Mammary microvascular endothelial cell (primary cell): ENCODE results near the gene XRCC5. TPM values are rescaled to one million over a fixed set of nuclear protein-coding genes. Genes with fewer than 3 reads are reported as not detected.

Experiments used
- total RNA-seq: library from RNA; depleted of rRNA; stranded (reverse); fragments of >200 nt; gene quantifications from 2 replicates; pipeline ENCODE4 v1.2.3, GENCODE V29; 2015

Gene XRCC5
- total RNA-seq, result 203 and 209 TPM in 2 replicates

DNA sequence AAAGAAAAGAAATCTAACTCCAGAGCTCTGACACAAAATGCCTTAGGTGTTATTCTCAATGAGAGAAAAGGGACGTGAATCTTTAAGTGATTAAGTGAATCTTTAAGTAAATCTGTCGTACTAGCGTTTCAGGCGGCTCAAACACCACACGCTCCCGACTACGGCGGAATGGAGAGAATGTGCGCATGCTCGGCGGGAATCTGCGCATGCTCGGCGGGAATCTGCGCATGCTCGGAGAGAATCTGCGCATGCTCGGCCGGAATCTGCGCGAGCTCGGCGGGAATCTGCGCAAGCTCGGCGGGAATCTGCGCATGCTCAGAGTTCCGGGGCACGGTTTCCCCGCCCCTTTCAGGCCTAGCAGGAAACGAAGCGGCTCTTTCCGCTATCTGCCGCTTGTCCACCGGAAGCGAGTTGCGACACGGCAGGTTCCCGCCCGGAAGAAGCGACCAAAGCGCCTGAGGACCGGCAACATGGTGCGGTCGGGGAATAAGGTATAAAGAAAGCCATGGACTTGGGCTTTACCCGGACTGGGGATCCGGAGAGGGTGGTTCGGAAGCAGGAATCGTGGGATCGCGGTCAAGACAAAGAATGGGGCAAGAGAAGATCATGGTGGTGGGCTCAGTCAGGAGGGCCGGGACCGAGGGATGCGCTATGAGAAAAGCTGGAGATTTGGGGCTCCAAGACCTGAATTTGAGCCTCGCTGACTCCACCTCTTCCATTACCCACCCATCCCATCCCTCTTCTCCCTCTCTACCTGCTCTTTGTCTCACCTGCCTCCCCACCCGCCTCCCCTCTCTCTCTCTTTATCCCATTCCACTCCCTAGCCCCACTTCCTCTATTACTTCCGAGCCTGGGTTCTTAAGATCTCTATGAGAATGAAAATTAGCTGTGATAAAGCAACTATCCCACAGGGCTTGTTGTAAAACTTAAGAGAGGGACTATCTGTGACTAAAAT, at the start of gene XRCC5:
Gene XRCC5, plus strand, starts transcription at position 382 of the 955 bp plus-strand sequence. Its CDS starts 89 bp downstream, at position 471.

GRCh38 chr2:216081487-216082116, 27.5 kb upstream of the XRCC5 start, which contains the start of the genes PECR and TMEM169:
Gene PECR, minus strand, starts transcription at chr2:216081809. Its CDS starts 68 bp downstream, at chr2:216081741.
Gene TMEM169, plus strand, starts transcription at chr2:216081919. Its CDS starts 14,045 bp downstream, at chr2:216095964.

Other genes starting within 250 kb of the XRCC5 start
- gene MREG, start 95.8 kb upstream of the XRCC5 start, total RNA-seq, result 4.8 and 6.7 TPM in 2 replicates
- 3.7 and 8.0 TPM in 2 replicates for gene PECR, start 27.5 kb upstream of the XRCC5 start, total RNA-seq
- gene TMEM169, start 27.4 kb upstream of the XRCC5 start, total RNA-seq, result not detected in 2 replicates